K562 (cell line): Measurements from ENCODE around the gene DLX2. TPM values are rescaled to one million over a fixed set of nuclear protein-coding genes. Genes with fewer than 3 reads are reported as not detected.

Experiments
- ARNT ChIP-seq, 2 experiments: fragments of 450-650 bp; IDR thresholded peaks; 2 replicates each; pipeline ENCODE4 v1.6.1; 2016; ENCODE audit warnings: mild to moderate bottlenecking in 1 of 2
- CEBPG ChIP-seq, 3 experiments: fragments of 200-800 bp in 1 of 3; sonication (Bioruptor generic) in 1 of 3; sonication (generic) in 1 of 3; formaldehyde crosslinking in 1 of 3; IDR thresholded peaks in 2 of 3; conservative IDR thresholded peaks in 1 of 3; 2 replicates each; pipeline versions ENCODE4 v1.6.1 to v1.8.0; 2016 to 2022; ENCODE audit warnings: missing compliant biosample characterization in 2 of 3, missing genetic modification characterization in 2 of 3, mild to moderate bottlenecking in 1 of 3, missing genetic modification reagents in 1 of 3
- CUX1 ChIP-seq: fragments of 200-800 bp; sonication (Bioruptor generic); IDR thresholded peaks from 2 replicates; pipeline ENCODE4 v1.6.1; 2016; ENCODE audit warnings: missing genetic modification characterization, missing compliant biosample characterization
- E2F6 ChIP-seq, 2 experiments: IDR thresholded peaks; 2 replicates each; pipeline ENCODE4 v1.6.1; 2011; ENCODE audit warnings: borderline replicate concordance in 1 of 2, control low read depth in 1 of 2, low read depth in 1 of 2, low read length in 1 of 2, mild to moderate bottlenecking in 1 of 2, mixed read lengths in 1 of 2, moderate library complexity in 1 of 2; ENCODE audit not compliant: insufficient read depth in 1 of 2, insufficient read length in 1 of 2, poor library complexity in 1 of 2, severe bottlenecking in 1 of 2; ENCODE audit errors: extremely low read depth in 1 of 2
- EGR1 ChIP-seq: fragments of 450-650 bp; conservative IDR thresholded peaks from 2 replicates; pipeline ENCODE4 v1.6.1; 2017; ENCODE audit warnings: mild to moderate bottlenecking
- HMG20B ChIP-seq: fragments of 250-450 bp; sonication (Bioruptor Pico); IDR thresholded peaks from 2 replicates; pipeline ENCODE4 v1.5.0; 2021; ENCODE audit warnings: mild to moderate bottlenecking
- HNRNPH1 ChIP-seq: fragments of 200-400 bp; formaldehyde crosslinking; optimal IDR thresholded peaks from 2 replicates; pipeline ENCODE3; 2017; ENCODE audit warnings: low read depth, mild to moderate bottlenecking, low read length, moderate library complexity
- MYNN ChIP-seq, 2 experiments: sonication (generic); formaldehyde crosslinking in 1 of 2; IDR thresholded peaks; 2 replicates each; pipeline versions ENCODE4 v1.5.0 to v1.6.1; 2016 to 2020; ENCODE audit warnings: antibody characterized with exemption in 1 of 2, missing genetic modification reagents in 1 of 2
- NCOA1 ChIP-seq: fragments of 450-650 bp; IDR thresholded peaks from 2 replicates; pipeline ENCODE4 v1.6.1; 2016; ENCODE audit warnings: low read depth
- NCOA2 ChIP-seq, 2 experiments: fragments of 450-650 bp; IDR thresholded peaks; 2 replicates each; pipeline ENCODE4 v1.6.1; 2018; ENCODE audit warnings: mild to moderate bottlenecking in 2 of 2, moderate library complexity in 1 of 2; ENCODE audit not compliant: partially characterized antibody in 2 of 2
- NCOA6 ChIP-seq: fragments of 450-650 bp; IDR thresholded peaks from 2 replicates; pipeline ENCODE4 v1.6.1; 2017; ENCODE audit warnings: mild to moderate bottlenecking
- POLR3A ChIP-seq: IDR thresholded peaks from 2 replicates; pipeline ENCODE4 v1.6.1; 2011; ENCODE audit warnings: borderline replicate concordance, mild to moderate bottlenecking, moderate library complexity; ENCODE audit not compliant: insufficient read length, insufficient read depth; ENCODE audit errors: extremely low read depth
- RBM22 ChIP-seq: fragments of 200-400 bp; formaldehyde crosslinking; IDR thresholded peaks from 2 replicates; pipeline ENCODE4 v1.6.1; 2018; ENCODE audit warnings: low read length, low read depth; ENCODE audit not compliant: poor library complexity, severe bottlenecking
- SMAD3 ChIP-seq: fragments of 450-650 bp; formaldehyde crosslinking; conservative IDR thresholded peaks from 2 replicates; pipeline ENCODE4 v1.4.0; 2020; ENCODE audit warnings: mild to moderate bottlenecking
- SUPT5H ChIP-seq: fragments of 450-650 bp; IDR thresholded peaks from 2 replicates; pipeline ENCODE4 v1.6.1; 2016
- TGIF2 ChIP-seq: sonication (generic); formaldehyde crosslinking; IDR thresholded peaks from 2 replicates; pipeline ENCODE4 v1.8.1; 2022; ENCODE audit warnings: mild to moderate bottlenecking, missing genetic modification reagents, moderate library complexity
- WHSC1 ChIP-seq: IDR thresholded peaks from one replicate; pipeline ENCODE4 v1.6.1; 2012; ENCODE audit warnings: low read length, control low read depth, inconsistent platforms
- ZC3H4 ChIP-seq: sonication (generic); formaldehyde crosslinking; IDR thresholded peaks from 2 replicates; pipeline ENCODE4 v1.9.0; 2021; ENCODE audit warnings: missing genetic modification reagents, borderline replicate concordance
- ZNF133 ChIP-seq: fragments of 250-450 bp; sonication (Bioruptor Pico); IDR thresholded peaks from 2 replicates; pipeline ENCODE4 v1.4.0; 2020; ENCODE audit warnings: mild to moderate bottlenecking
- ZNF146 ChIP-seq: IDR thresholded peaks from one replicate; pipeline ENCODE4 v1.6.1; 2018; ENCODE audit warnings: missing compliant biosample characterization; ENCODE audit not compliant: unreplicated experiment
- ZNF3 ChIP-seq: fragments of 250-450 bp; sonication (Bioruptor Pico); IDR thresholded peaks from 2 replicates; pipeline ENCODE4 v1.5.0; 2021; ENCODE audit warnings: mild to moderate bottlenecking, moderate library complexity
- polyA plus RNA-seq, 8 experiments: library from polyadenylated mRNA; depleted of rRNA in 4 of 8; stranded (reverse) in 5 of 8; unstranded in 3 of 8; fragments of >200 nt; fragmentation: Nextera tagmentation in 2 of 8; fragmentation: Illumina TruSeq in 1 of 8; extraction: Ambion mirVana in 2 of 8; extraction: Trizol in 1 of 8; gene quantifications; 2 replicates each; pipeline versions ENCODE4 v1.2.1 to v1.2.3, GENCODE V29; 2011 to 2014; ENCODE audit warnings: inconsistent platforms in 1 of 8, missing spikeins in 1 of 8
- total RNA-seq, 7 experiments: library from RNA; depleted of rRNA in 6 of 7; stranded (reverse); fragments of >200 nt in 6 of 7; fragmentation: Illumina TruSeq in 2 of 7; extraction: Trizol in 2 of 7; gene quantifications; 2 replicates each; pipeline versions ENCODE4 v1.2.1 to v1.2.3, GENCODE V29; 2011 to 2021; ENCODE audit warnings: low replicate concordance in 1 of 7

The DLX2 gene
- total and polyA plus RNA-seq, 9 of the 15 experiments (the other 6 are each of a cell fraction or from before 2014, with no cell fraction given): 0.14 to 4.3 (median 0.86) TPM

DNA sequence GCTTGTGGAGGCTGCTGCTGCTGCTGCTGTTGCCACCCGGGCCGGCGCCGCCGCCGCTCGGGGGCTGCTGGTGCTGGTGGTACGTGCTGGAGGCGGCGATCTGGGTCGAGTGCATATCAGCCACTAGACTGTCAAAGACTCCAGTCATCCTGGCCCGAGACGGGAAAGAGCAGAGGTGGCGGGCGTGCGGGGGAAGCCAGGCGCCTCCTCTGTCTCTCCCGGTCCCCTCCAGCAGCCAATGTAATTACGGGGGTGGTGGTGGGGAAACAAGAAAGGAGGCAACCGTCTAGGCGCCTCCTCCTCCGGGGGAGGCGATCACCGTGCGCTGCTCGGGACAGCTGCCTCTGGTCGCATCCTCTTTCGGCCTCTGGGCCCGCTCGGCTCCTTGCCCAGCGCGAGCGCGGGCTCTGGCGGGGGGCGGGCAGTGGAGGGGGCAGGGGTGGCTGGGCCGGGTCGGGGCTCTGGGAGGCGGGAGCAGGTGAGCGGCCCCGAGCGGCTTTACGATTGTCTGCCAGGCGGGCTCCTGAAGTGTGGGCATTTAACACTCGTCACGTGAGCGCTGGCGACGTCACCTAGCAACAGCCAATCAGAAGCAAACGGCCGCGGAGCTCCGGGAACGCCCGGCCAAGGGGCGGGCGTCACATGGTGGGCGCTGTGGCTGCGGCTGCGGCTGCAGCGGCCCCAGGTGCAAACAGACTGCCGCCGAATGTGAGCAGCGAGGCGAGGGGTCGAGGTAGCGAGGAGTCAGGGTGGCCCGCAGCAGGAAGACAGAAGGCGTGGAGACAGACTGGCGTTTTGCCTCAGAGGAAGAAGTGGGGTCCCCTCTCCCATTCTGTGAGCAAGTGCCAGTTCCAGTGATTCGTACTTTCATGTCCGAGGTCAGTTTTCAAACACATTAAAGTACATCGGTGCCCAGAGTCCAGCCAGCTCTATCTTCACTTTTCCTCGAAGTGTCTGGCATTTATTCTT, at the start of gene DLX2 (continued):
- TF ChIP-seq ZNF146 (CRISPR knock-in tag): no peak
- peak; percentile 89 to 94 for TF ChIP-seq E2F6 (IDR thresholded peaks at IDR 0.05; ENCODE audit: borderline replicate concordance in 1 of 2, extremely low read depth in 1 of 2, insufficient read depth in 1 of 2, insufficient read length in 1 of 2, low read depth in 1 of 2, low read length in 1 of 2, poor library complexity in 1 of 2, severe bottlenecking in 1 of 2)
- TF ChIP-seq ZNF3 (CRISPR knock-in tag): no peak
- peak; percentile 92 for TF ChIP-seq EGR1
- no peak for TF ChIP-seq TGIF2 (CRISPR knock-in tag)
- no peak for TF ChIP-seq MYNN (IDR thresholded peaks at IDR 0.05)
- TF ChIP-seq MYNN (CRISPR knock-in tag; IDR thresholded peaks at IDR 0.05): no peak
- TF ChIP-seq ZNF133 (CRISPR knock-in tag): no peak
- no peak for TF ChIP-seq CEBPG (CRISPR knock-in tag; IDR thresholded peaks at IDR 0.05)
- TF ChIP-seq CEBPG (tag; conservative IDR thresholded peaks at IDR 0.05 in 1 of 2, IDR thresholded peaks at IDR 0.05 in 1 of 2): no peak
- no peak for TF ChIP-seq RBM22
- TF ChIP-seq POLR3A: no peak
- no peak for TF ChIP-seq HNRNPH1
- no peak for TF ChIP-seq ZC3H4 (CRISPR knock-in tag)
- TF ChIP-seq CUX1 (CRISPR knock-in tag): no peak
- TF ChIP-seq NCOA2 (IDR thresholded peaks at IDR 0.05; ENCODE audit: partially characterized antibody in 2 of 2): no peak
- TF ChIP-seq WHSC1: no peak
- TF ChIP-seq ARNT (IDR thresholded peaks at IDR 0.05): no peak
- no peak for TF ChIP-seq HMG20B
- peak; percentile 48; the same call in 1 of the 2 replicates for TF ChIP-seq NCOA6
- TF ChIP-seq SMAD3: no peak
- no peak; the same call in 1 of the 2 replicates for TF ChIP-seq SUPT5H
- TF ChIP-seq NCOA1: no peak
